PC-3 (cell line): ENCODE results near the gene DGUOK. TPM values are rescaled to one million over a fixed set of nuclear protein-coding genes. Genes with fewer than 3 reads are reported as not detected.
A peak's percentile ranks its signal among the peaks of the same experiment; 100 is the strongest.
"Not testable (repeated sequence)": the region's sequence is repeated elsewhere in the genome, so short reads cannot be mapped to it uniquely, and the experiment has no call there.

Source experiments
- ATAC-seq: fragments of 200-7000 bp; cut with Tn5 transposase; 2 replicates; pipeline ENCODE4 v1.9.1; 2020; ENCODE audit warnings: mild to moderate bottlenecking, moderate library complexity
- BruUV-seq: library from RNA; stranded (reverse); fragments of 400-500 nt; replicated peaks from 2 replicates; lab custom pipeline; 2021; lab: Mats Ljungman, UMichigan
- CTCF ChIA-PET: fragments of 300-600 bp; sonication (Branson Sonifier 250); formaldehyde crosslinking; loops from one replicate; lab custom pipeline; 2022; ENCODE audit warnings: antibody characterized with exemption; lab: Charles Lee
- POLR2A ChIA-PET: fragments of 300-600 bp; sonication (Branson Sonifier 250); formaldehyde crosslinking; loops from one replicate; lab custom pipeline; 2022; ENCODE audit warnings: antibody characterized with exemption; ENCODE audit not compliant: unreplicated experiment; lab: Charles Lee
- DNase-seq: peaks from one replicate; pipeline ENCODE4 v3.0.0-alpha.2; 2015
- H2AFZ ChIP-seq: fragments of 300-600 bp; sonication (generic); 2 replicates; pipeline ENCODE4 v1.6.0; 2016; ENCODE audit warnings: antibody characterized with exemption, low read length
- H3F3A ChIP-seq: fragments of 300-600 bp; sonication (generic); one replicate; pipeline ENCODE4 v1.6.0; 2017; ENCODE audit warnings: antibody characterized with exemption, low read length, control low read depth, mild to moderate bottlenecking; ENCODE audit not compliant: unreplicated experiment
- H3K27ac ChIP-seq: fragments of 300-600 bp; sonication (generic); 2 replicates; pipeline ENCODE4 v1.5.1; 2016; ENCODE audit warnings: mild to moderate bottlenecking, low read length
- H3K27me3 ChIP-seq: fragments of 300-600 bp; sonication (generic); 2 replicates; pipeline ENCODE4 v1.6.1; 2016; ENCODE audit warnings: low read length, mixed read lengths
- H3K36me3 ChIP-seq: fragments of 300-600 bp; sonication (generic); 2 replicates; pipeline ENCODE4 v1.6.1; 2016; ENCODE audit warnings: low read depth, mixed run types, low read length, mixed read lengths
- H3K4me1 ChIP-seq: fragments of 300-600 bp; sonication (generic); 2 replicates; pipeline ENCODE4 v1.5.1; 2016; ENCODE audit warnings: low read length; ENCODE audit not compliant: insufficient read depth
- H3K4me2 ChIP-seq: fragments of 300-600 bp; sonication (generic); 2 replicates; pipeline ENCODE4 v1.6.0; 2016; ENCODE audit warnings: low read length
- H3K4me3 ChIP-seq: fragments of 300-600 bp; sonication (generic); 2 replicates; pipeline ENCODE4 v1.5.1; 2016; ENCODE audit warnings: mild to moderate bottlenecking, low read length, mixed read lengths
- H3K79me2 ChIP-seq: fragments of 300-600 bp; sonication (generic); 2 replicates; pipeline ENCODE4 v1.6.1; 2017; ENCODE audit warnings: low read length, mixed read lengths
- H3K9ac ChIP-seq: fragments of 300-600 bp; sonication (generic); 2 replicates; pipeline ENCODE4 v1.6.0; 2016; ENCODE audit warnings: mild to moderate bottlenecking, low read length
- H3K9me2 ChIP-seq: fragments of 300-600 bp; sonication (generic); replicated peaks from 2 replicates; pipeline ENCODE4 v1.6.1; 2016; ENCODE audit warnings: mixed run types, low read length, mixed read lengths
- H3K9me3 ChIP-seq: fragments of 300-600 bp; sonication (generic); 2 replicates; pipeline ENCODE4 v1.6.1; 2016; ENCODE audit warnings: low read length, mixed read lengths
- H4K20me1 ChIP-seq: fragments of 300-600 bp; sonication (generic); 2 replicates; pipeline ENCODE4 v1.6.1; 2016; ENCODE audit warnings: low read length, mixed read lengths
- CTCF ChIP-seq: fragments of 300-600 bp; sonication (generic); conservative IDR thresholded peaks from 2 replicates; pipeline ENCODE4 v1.5.1; 2017; ENCODE audit warnings: antibody characterized with exemption, low read depth, mild to moderate bottlenecking, low read length
- EZH2 ChIP-seq: fragments of 300-600 bp; sonication (generic); IDR thresholded peaks from one replicate; pipeline ENCODE4 v1.6.1; 2017; ENCODE audit warnings: antibody characterized with exemption, mild to moderate bottlenecking, low read length; ENCODE audit not compliant: unreplicated experiment
- EZH2phosphoT487 ChIP-seq: fragments of 300-600 bp; sonication (generic); IDR thresholded peaks from 2 replicates; pipeline ENCODE4 v1.6.1; 2018; ENCODE audit warnings: mild to moderate bottlenecking, antibody characterized with exemption, low read length, borderline replicate concordance
- intact Hi-C: fragments of 100-400 bp; cut with micrococcal nuclease; formaldehyde crosslinking; loops from 2 replicates; pipeline ENCODE4 v1.9.0; 2023
- total RNA-seq: library from RNA; depleted of rRNA; stranded (reverse); fragments of >200 nt; gene quantifications from 2 replicates; pipeline ENCODE4 v1.2.3, GENCODE V29; 2014

The DGUOK gene
- total RNA-seq, 1 experiment from 2014 or later, result 61.3 TPM

- Histone ChIP-seq H3K79me2 (peaks cover 89% of the 10 kb centered on the region), H3K27me3 (no peaks in the 10 kb centered on the region), H3K9me3 (no peaks in the 10 kb centered on the region), H4K20me1 (peaks cover 16% of the 10 kb centered on the region; the same call in 1 of the 2 replicates), H3K4me2 (0 out of 2 replicates have a peak overlapping the region, but pooled peaks have one; percentile 21), H3K4me3 (no peak overlapping the region), H3F3A (no peaks in the 10 kb centered on the region), H3K9ac (no peak overlapping the region), H3K27ac (peak overlapping the region; percentile 33), H2AFZ (no peak overlapping the region), H3K36me3 (peaks cover 13% of the 10 kb centered on the region), H3K4me1 (peaks cover 23% of the 10 kb centered on the region), H3K9me2 (no peaks in the 10 kb centered on the region)
- POLR2A ChIA-PET, result no interaction called here
- DNase-seq (peak; percentile 51), ATAC-seq (peak; percentile 75)
- CTCF ChIA-PET, result interaction anchor here (1.2 to 1.5 kb wide), 2 partner anchors 49 to 112 kb away, joined by 4 to 7 read pairs; no protein-coding TSS in a partner anchor
- no peak for TF ChIP-seq EZH2phosphoT487
- TF ChIP-seq EZH2, result no peak
- TF ChIP-seq CTCF, result no peak
- no TSS peak for BruUV-seq
- intact Hi-C loops, result loop anchor here (5.0 kb wide), 2 partner anchors 43 to 87 kb away; partner anchors contain the start of gene TET3
Measured at GRCh38 chr2:73938718-73939352, 12.2 kb downstream of the DGUOK start.

- peaks cover 16% of the 10 kb centered on the region; the same call in 1 of the 2 replicates for H4K20me1 ChIP-seq
Measured at GRCh38 chr2:73939419-73939818, 12.7 kb downstream of the DGUOK start.

GRCh38 chr2:73940066-73940465, 13.4 kb downstream of the DGUOK start:
- peaks cover 22% of the 10 kb centered on the region for H3K4me1 ChIP-seq
- POLR2A ChIA-PET, BruUV-seq, H3K27me3 ChIP-seq, H2AFZ ChIP-seq, intact Hi-C loops, H3K27ac ChIP-seq, H3F3A ChIP-seq, H3K4me2 ChIP-seq, H3K4me3 ChIP-seq, H3K9me3 ChIP-seq, CTCF ChIA-PET, DNase-seq, H3K9me2 ChIP-seq, H3K9ac ChIP-seq, ATAC-seq: not testable (repeated sequence)
- H4K20me1 ChIP-seq, result peaks cover 16% of the 10 kb centered on the region; the same call in 1 of the 2 replicates
- peaks cover 18% of the 10 kb centered on the region for H3K36me3 ChIP-seq
- H3K79me2 ChIP-seq, result peaks cover 94% of the 10 kb centered on the region

More at GRCh38 chr2:73939419-73939818, 12.7 kb downstream of the DGUOK start:
- Histone ChIP-seq H3K27ac (peak overlapping the region; percentile 33; the same call in 1 of the 2 replicates), H3K36me3 (peaks cover 12% of the 10 kb centered on the region), H3K9me2 (no peaks in the 10 kb centered on the region), H3K4me2 (no peak overlapping the region), H3K4me1 (peaks cover 23% of the 10 kb centered on the region), H3K9me3 (no peaks in the 10 kb centered on the region), H3F3A (no peaks in the 10 kb centered on the region), H3K9ac (no peak overlapping the region), H2AFZ (no peak overlapping the region), H3K27me3 (no peaks in the 10 kb centered on the region), H3K4me3 (no peak overlapping the region), H3K79me2 (peaks cover 89% of the 10 kb centered on the region)
- DNase-seq (peak; percentile 21), ATAC-seq (no peak; the same call in 1 of the 2 replicates)
- ChIA-PET CTCF (interaction anchor here (1.2 to 1.5 kb wide), 2 partner anchors 49 to 113 kb away, joined by 4 to 7 read pairs; no protein-coding TSS in a partner anchor), POLR2A (no interaction called here)
- TF ChIP-seq CTCF (peak; percentile 30; the same call in 1 of the 2 replicates), EZH2phosphoT487 (no peak)
- BruUV-seq, result no TSS peak
- intact Hi-C loops, result loop anchor here (5.0 kb wide), 2 partner anchors 43 to 87 kb away; partner anchors contain the start of gene TET3
